WERI-Rb-1 (cell line): ENCODE results near the gene PDE8B.
A peak's percentile ranks its signal among the peaks of the same experiment; 100 is the strongest.

Experiments
- DNase-seq: peaks from one replicate; pipeline ENCODE4 v3.0.0-alpha.2; 2020
- H3K27ac ChIP-seq: fragments of 250-450 bp; sonication (Bioruptor Pico); 2 replicates; pipeline ENCODE4 v1.5.1; 2020; ENCODE audit warnings: mild to moderate bottlenecking, moderate library complexity
- H3K27me3 ChIP-seq: fragments of 250-450 bp; sonication (Bioruptor Pico); 2 replicates; pipeline ENCODE4 v1.5.1; 2021; ENCODE audit warnings: mild to moderate bottlenecking, low read depth, moderate library complexity; ENCODE audit not compliant: insufficient read depth, severe bottlenecking
- H3K36me3 ChIP-seq: fragments of 250-450 bp; sonication (Bioruptor Pico); 2 replicates; pipeline ENCODE4 v1.5.1; 2020; ENCODE audit warnings: mild to moderate bottlenecking, moderate library complexity
- H3K4me3 ChIP-seq: 2 replicates; pipeline ENCODE4 v1.5.1; 2011; ENCODE audit warnings: low read depth, mild to moderate bottlenecking, control low read depth, low read length
- H3K9me3 ChIP-seq: fragments of 250-450 bp; sonication (Bioruptor Pico); 2 replicates; pipeline ENCODE4 v1.5.1; 2021; ENCODE audit warnings: mild to moderate bottlenecking, moderate library complexity; ENCODE audit not compliant: severe bottlenecking
- TF ChIP-seq, protein P1 (sequence below): IDR thresholded peaks from 2 replicates; pipeline ENCODE4 v1.5.1; 2011; ENCODE audit warnings: low read depth, mild to moderate bottlenecking, control low read depth, inconsistent platforms, low read length

PDE8B gene

GRCh38 chr5:77360381-77360780 lies 149.9 kb downstream of the PDE8B start:
- no peak for DNase-seq
- Histone ChIP-seq H3K36me3 (no peaks in the 10 kb centered on the region), H3K9me3 (no peaks in the 10 kb centered on the region), H3K27ac (no peak overlapping the region), H3K27me3 (no peaks in the 10 kb centered on the region), H3K4me3 (no peak overlapping the region)
- TF ChIP-seq, protein P1, sequence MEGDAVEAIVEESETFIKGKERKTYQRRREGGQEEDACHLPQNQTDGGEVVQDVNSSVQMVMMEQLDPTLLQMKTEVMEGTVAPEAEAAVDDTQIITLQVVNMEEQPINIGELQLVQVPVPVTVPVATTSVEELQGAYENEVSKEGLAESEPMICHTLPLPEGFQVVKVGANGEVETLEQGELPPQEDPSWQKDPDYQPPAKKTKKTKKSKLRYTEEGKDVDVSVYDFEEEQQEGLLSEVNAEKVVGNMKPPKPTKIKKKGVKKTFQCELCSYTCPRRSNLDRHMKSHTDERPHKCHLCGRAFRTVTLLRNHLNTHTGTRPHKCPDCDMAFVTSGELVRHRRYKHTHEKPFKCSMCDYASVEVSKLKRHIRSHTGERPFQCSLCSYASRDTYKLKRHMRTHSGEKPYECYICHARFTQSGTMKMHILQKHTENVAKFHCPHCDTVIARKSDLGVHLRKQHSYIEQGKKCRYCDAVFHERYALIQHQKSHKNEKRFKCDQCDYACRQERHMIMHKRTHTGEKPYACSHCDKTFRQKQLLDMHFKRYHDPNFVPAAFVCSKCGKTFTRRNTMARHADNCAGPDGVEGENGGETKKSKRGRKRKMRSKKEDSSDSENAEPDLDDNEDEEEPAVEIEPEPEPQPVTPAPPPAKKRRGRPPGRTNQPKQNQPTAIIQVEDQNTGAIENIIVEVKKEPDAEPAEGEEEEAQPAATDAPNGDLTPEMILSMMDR = no peak

DNA sequence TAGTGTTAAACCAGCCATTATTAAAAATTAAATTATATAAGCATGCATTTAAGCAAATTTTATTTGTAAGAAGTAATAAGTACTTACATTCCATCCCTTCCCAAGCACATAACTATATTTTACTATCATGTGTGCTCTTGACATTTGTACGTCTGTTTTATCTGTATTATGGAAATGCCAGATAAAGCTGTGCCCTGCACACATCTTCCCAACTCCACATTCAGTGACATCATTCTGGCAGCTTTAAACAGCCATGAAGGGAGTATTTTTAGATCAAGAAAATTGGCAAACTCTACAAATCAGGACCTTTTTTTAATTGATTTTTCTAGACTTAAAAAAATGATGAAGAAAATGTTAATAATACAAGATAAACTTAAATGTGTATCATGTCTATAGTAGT lies 150.5 kb downstream of the PDE8B start:
- H3K36me3 ChIP-seq = no peaks in the 10 kb centered on the region
- H3K27ac ChIP-seq = no peak overlapping the region
- no peaks in the 10 kb centered on the region for H3K27me3 ChIP-seq
- TF ChIP-seq, protein P1 = no peak
- no peak for DNase-seq
- H3K9me3 ChIP-seq = no peaks in the 10 kb centered on the region
- no peak overlapping the region for H3K4me3 ChIP-seq

GRCh38 chr5:77366717-77367500 lies 156.4 kb downstream of the PDE8B start:
- DNase-seq = peak; percentile 19

GRCh38 chr5:77367741-77368140 lies 157.3 kb downstream of the PDE8B start:
- TF ChIP-seq, protein P1 = no peak
- no peak for DNase-seq

More at GRCh38 chr5:77366717-77367500, 156.4 kb downstream of the PDE8B start:
- H3K27me3 ChIP-seq = no peaks in the 10 kb centered on the region
- no peaks in the 10 kb centered on the region for H3K9me3 ChIP-seq
- H3K27ac ChIP-seq = no peak overlapping the region
- no peaks in the 10 kb centered on the region for H3K36me3 ChIP-seq
- TF ChIP-seq, protein P1 = peak; percentile 43
- no peak overlapping the region for H3K4me3 ChIP-seq

GRCh38 chr5:77368367-77368766 lies 157.9 kb downstream of the PDE8B start:
- no peaks in the 10 kb centered on the region for H3K9me3 ChIP-seq
- no peak overlapping the region for H3K4me3 ChIP-seq
- H3K36me3 ChIP-seq = no peaks in the 10 kb centered on the region
- DNase-seq = no peak
- H3K27ac ChIP-seq = no peak overlapping the region
- TF ChIP-seq, protein P1 = no peak
- no peaks in the 10 kb centered on the region for H3K27me3 ChIP-seq

More at GRCh38 chr5:77367741-77368140, 157.3 kb downstream of the PDE8B start:
- Histone ChIP-seq H3K27ac (no peak overlapping the region), H3K27me3 (no peaks in the 10 kb centered on the region), H3K36me3 (no peaks in the 10 kb centered on the region), H3K9me3 (no peaks in the 10 kb centered on the region), H3K4me3 (no peak overlapping the region)
